GM10266 (cell line): Measurements from ENCODE around the gene ARL15.
"Not testable (repeated sequence)": the region's sequence is repeated elsewhere in the genome, so short reads cannot be mapped to it uniquely, and the experiment has no call there.

Source experiments
- DNase-seq: peaks from one replicate; pipeline ENCODE4 v3.0.0; 2012; ENCODE audit errors: extremely low spot score
- TF ChIP-seq, protein P1 (sequence below): IDR thresholded peaks from 2 replicates; pipeline ENCODE4 v1.5.1; 2012; ENCODE audit warnings: mild to moderate bottlenecking, low read depth; ENCODE audit not compliant: control insufficient read depth, insufficient read depth; ENCODE audit errors: missing control alignments

ARL15 gene

GRCh38 chr5:53871050-53871449, 439.3 kb downstream of the ARL15 start:
- TF ChIP-seq, protein P1, sequence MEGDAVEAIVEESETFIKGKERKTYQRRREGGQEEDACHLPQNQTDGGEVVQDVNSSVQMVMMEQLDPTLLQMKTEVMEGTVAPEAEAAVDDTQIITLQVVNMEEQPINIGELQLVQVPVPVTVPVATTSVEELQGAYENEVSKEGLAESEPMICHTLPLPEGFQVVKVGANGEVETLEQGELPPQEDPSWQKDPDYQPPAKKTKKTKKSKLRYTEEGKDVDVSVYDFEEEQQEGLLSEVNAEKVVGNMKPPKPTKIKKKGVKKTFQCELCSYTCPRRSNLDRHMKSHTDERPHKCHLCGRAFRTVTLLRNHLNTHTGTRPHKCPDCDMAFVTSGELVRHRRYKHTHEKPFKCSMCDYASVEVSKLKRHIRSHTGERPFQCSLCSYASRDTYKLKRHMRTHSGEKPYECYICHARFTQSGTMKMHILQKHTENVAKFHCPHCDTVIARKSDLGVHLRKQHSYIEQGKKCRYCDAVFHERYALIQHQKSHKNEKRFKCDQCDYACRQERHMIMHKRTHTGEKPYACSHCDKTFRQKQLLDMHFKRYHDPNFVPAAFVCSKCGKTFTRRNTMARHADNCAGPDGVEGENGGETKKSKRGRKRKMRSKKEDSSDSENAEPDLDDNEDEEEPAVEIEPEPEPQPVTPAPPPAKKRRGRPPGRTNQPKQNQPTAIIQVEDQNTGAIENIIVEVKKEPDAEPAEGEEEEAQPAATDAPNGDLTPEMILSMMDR, result no peak
- DNase-seq, result no peak

GRCh38 chr5:53858700-53859456, 451.5 kb downstream of the ARL15 start:
- TF ChIP-seq, protein P1, result no peak
- DNase-seq, result no peak

DNA sequence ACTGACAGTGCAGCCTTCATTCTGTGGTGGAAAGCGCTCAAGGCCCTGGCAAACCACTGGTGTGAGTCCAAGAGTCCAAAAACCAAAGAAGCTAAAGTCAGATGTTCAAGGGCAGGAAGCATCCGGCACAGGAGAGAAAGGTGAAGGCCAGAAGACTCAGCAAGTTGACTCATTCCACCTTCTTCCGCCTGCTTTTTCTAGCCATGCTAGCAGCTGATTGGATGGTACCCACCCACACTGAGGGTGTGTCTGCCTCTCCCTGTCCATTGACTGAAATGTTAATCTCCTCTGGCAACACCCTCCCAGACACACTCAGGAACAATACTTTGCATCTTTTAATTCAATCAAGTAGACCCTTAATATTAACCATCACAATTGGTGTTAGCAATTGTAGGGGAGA, 453.9 kb downstream of the ARL15 start:
- TF ChIP-seq, protein P1, result no peak
- DNase-seq, result no peak

DNA sequence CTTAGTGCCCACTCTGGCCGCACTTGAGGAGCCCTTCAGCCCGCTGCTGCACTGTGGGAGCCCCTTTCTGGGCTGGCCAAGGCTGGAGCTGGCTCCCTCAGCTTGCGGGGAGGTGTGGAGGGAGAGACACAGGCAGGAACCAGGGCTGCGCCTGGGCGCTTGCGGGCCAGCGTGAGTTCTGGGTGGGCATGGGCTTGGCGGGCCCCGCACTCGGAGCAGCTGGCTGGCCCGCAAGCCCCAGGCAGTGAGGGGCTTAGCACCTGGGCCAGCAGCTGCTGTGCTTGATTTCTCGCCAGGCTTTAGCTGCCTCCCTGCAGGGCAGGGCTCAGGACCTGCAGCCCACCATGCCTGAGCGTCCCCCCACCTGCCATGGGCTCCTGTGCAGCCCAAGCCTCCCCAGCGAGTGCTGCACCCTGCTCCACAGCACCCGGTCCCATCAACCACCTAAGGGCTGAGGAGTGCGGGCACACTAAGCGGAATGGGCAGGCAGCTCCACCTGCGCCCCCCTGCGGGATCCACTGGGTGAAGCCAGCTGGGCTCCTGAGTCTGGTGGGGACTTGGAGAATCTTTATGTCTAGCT, 473.4 kb downstream of the ARL15 start:
- not testable (repeated sequence) for DNase-seq

DNA sequence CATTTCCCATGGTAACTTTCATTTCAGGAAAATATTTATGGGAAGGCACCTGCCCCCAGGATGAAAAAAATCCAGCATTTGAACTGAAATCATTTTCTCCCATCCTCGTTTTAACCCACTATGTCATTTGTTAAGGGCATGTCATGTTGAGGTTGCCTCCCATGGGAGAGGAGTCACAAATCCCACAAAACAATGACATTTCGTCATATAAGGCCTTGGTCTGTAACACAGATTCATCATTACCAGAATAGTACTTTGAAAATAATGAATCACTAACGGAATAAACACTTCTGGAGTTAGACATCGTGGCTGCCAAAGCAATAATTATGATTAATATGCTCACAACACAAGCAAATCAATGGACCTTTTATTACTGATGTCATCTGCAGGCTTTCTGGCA, 475.9 kb downstream of the ARL15 start:
- DNase-seq, result no peak
- TF ChIP-seq, protein P1, result no peak
